GM06990 (cell line): ENCODE results near the gene IFITM1.
"Not testable (repeated sequence)": the region's sequence is repeated elsewhere in the genome, so short reads cannot be mapped to it uniquely, and the experiment has no call there.

Experiments
- DNase-seq: peaks from one replicate; pipeline ENCODE4 v3.0.0-alpha.2; 2011; ENCODE audit not compliant: insufficient read length; ENCODE audit errors: extremely low read depth
- H3K27me3 ChIP-seq: replicated peaks from 2 replicates; pipeline ENCODE4 v1.6.0; 2011; ENCODE audit warnings: low read length; ENCODE audit not compliant: control insufficient read depth, insufficient read depth
- H3K36me3 ChIP-seq: 2 replicates; pipeline ENCODE4 v1.5.1; 2011; ENCODE audit warnings: low read length; ENCODE audit not compliant: control insufficient read depth, insufficient read depth
- H3K4me3 ChIP-seq: replicated peaks from 2 replicates; pipeline ENCODE4 v1.5.1; 2011; ENCODE audit warnings: low read depth, mild to moderate bottlenecking, control low read depth, low read length
- CTCF ChIP-seq: IDR thresholded peaks from 2 replicates; pipeline ENCODE4 v1.5.1; 2011; ENCODE audit warnings: low read length, control low read depth, mild to moderate bottlenecking, inconsistent platforms; ENCODE audit not compliant: insufficient read depth, poor library complexity, severe bottlenecking

Gene IFITM1

GRCh38 chr11:362642-363442 is 49.0 kb downstream of the IFITM1 start:
- no peak for DNase-seq
- Histone ChIP-seq H3K4me3 (no peak overlapping the region), H3K36me3 (no peaks in the 10 kb centered on the region), H3K27me3 (no peaks in the 10 kb centered on the region; the same call in 1 of the 2 replicates)
- TF ChIP-seq CTCF, result no peak

GRCh38 chr11:363443-363805 is 49.6 kb downstream of the IFITM1 start:
- not testable (repeated sequence) for H3K27me3 ChIP-seq, DNase-seq, H3K36me3 ChIP-seq, H3K4me3 ChIP-seq

- Histone ChIP-seq H3K36me3 (no peaks in the 10 kb centered on the region), H3K27me3 (no peaks in the 10 kb centered on the region; the same call in none of the 2 replicates), H3K4me3 (no peak overlapping the region)
- peak; percentile 58 for DNase-seq
- TF ChIP-seq CTCF, result peak; percentile 66
These were observed 50.3 kb downstream of the IFITM1 start for GRCh38 chr11:363948-364761.
